Fibroblast of lung (primary cell): ENCODE results near the gene RRAGA. TPM values are rescaled to one million over a fixed set of nuclear protein-coding genes. Genes with fewer than 3 reads are reported as not detected.

ENCODE experiments used
- DNase-seq, 2 donors: peaks; one replicate each; pipeline versions ENCODE4 v3.0.0 to v3.0.0-alpha.2; 2010; ENCODE audit warnings: low read depth in 2 of 2
- H2AFZ ChIP-seq: 2 replicates; pipeline ENCODE4 v1.5.1; 2012; ENCODE audit warnings: low read length, control low read depth, inconsistent platforms
- H3K27ac ChIP-seq: 2 replicates; pipeline ENCODE4 v1.5.1; 2011; ENCODE audit warnings: low read length, control low read depth; ENCODE audit not compliant: insufficient read depth
- H3K27me3 ChIP-seq: 2 replicates; pipeline ENCODE4 v1.5.1; 2011; ENCODE audit warnings: mild to moderate bottlenecking, low read length; ENCODE audit not compliant: control insufficient read depth, insufficient read depth
- H3K36me3 ChIP-seq: 2 replicates; pipeline ENCODE4 v1.5.1; 2011; ENCODE audit warnings: low read length; ENCODE audit not compliant: control insufficient read depth, insufficient read depth
- H3K4me1 ChIP-seq: 2 replicates; pipeline ENCODE4 v1.5.1; 2011; ENCODE audit warnings: low read length; ENCODE audit not compliant: control insufficient read depth, insufficient read depth; ENCODE audit errors: extremely low read depth
- H3K4me2 ChIP-seq: 2 replicates; pipeline ENCODE4 v1.5.1; 2011; ENCODE audit warnings: low read length, control low read depth; ENCODE audit not compliant: insufficient read depth; ENCODE audit errors: extremely low read depth
- H3K4me3 ChIP-seq, 4 experiments: fragments of 200-600 bp in 1 of 4; sonication (generic) in 1 of 4; replicated peaks in 1 of 4; 2 replicates each; pipeline ENCODE4 v1.5.1; 2011 to 2016; ENCODE audit warnings: low read length in 4 of 4, low read depth in 3 of 4, mild to moderate bottlenecking in 3 of 4, control low read depth in 2 of 4, inconsistent platforms in 1 of 4, mixed read lengths in 1 of 4; ENCODE audit not compliant: insufficient read depth in 1 of 4; ENCODE audit errors: control extremely low read depth in 1 of 4
- H3K79me2 ChIP-seq: 2 replicates; pipeline ENCODE4 v1.5.1; 2012; ENCODE audit warnings: mild to moderate bottlenecking, low read length, inconsistent platforms; ENCODE audit not compliant: control insufficient read depth, insufficient read depth
- H3K9ac ChIP-seq: 2 replicates; pipeline ENCODE4 v1.5.1; 2011; ENCODE audit warnings: mild to moderate bottlenecking, low read length, control low read depth; ENCODE audit not compliant: insufficient read depth
- H3K9me3 ChIP-seq: 2 replicates; pipeline ENCODE4 v1.5.1; 2012; ENCODE audit warnings: low read depth, low read length; ENCODE audit not compliant: control insufficient read depth, insufficient read depth
- H4K20me1 ChIP-seq: 2 replicates; pipeline ENCODE4 v1.5.1; 2011; ENCODE audit warnings: low read length; ENCODE audit not compliant: control insufficient read depth, insufficient read depth; ENCODE audit errors: extremely low read depth
- EZH2 ChIP-seq: IDR thresholded peaks from 2 replicates; pipeline ENCODE4 v1.5.1; 2012; ENCODE audit warnings: low read length, control low read depth, mild to moderate bottlenecking; ENCODE audit errors: missing control alignments
- polyA plus RNA-seq, 2 donors: library from polyadenylated mRNA; depleted of rRNA in 1 of 2; stranded (reverse) in 1 of 2; unstranded in 1 of 2; fragments of >200 nt; gene quantifications; 2 replicates each; pipeline ENCODE4 v1.2.1, GENCODE V29; 2011 to 2012; ENCODE audit warnings: missing spikeins in 1 of 2
- total RNA-seq: library from RNA; depleted of rRNA; stranded (reverse); fragments of >200 nt; gene quantifications from 2 replicates; pipeline ENCODE4 v1.2.1, GENCODE V29; 2014
- TF ChIP-seq, protein P1 (sequence below), 2 donors: IDR thresholded peaks in 1 of 2; conservative IDR thresholded peaks in 1 of 2; 1 replicate in 1 of 2; 2 replicates in 1 of 2; pipeline ENCODE4 v1.5.1; 2011 to 2012; ENCODE audit warnings: low read length in 2 of 2, control low read depth in 1 of 2, inconsistent platforms in 1 of 2, low read depth in 1 of 2, mild to moderate bottlenecking in 1 of 2

RRAGA gene
- total and polyA plus RNA-seq, 2 donors (not counting 1 experiment from before 2014, with no cell fraction given) = 62.9 to 186 TPM

GRCh38 chr9:19027825-19028224 lies 21.4 kb upstream of the RRAGA start:
- no peaks in the 10 kb centered on the region for H3K79me2 ChIP-seq
- H4K20me1 ChIP-seq = no peaks in the 10 kb centered on the region
- H3K27me3 ChIP-seq = peaks cover 4% of the 10 kb centered on the region
- no peak overlapping the region for H3K4me3 ChIP-seq
- no peaks in the 10 kb centered on the region for H3K9me3 ChIP-seq
- no peak overlapping the region for H3K9ac ChIP-seq
- TF ChIP-seq, protein P1, sequence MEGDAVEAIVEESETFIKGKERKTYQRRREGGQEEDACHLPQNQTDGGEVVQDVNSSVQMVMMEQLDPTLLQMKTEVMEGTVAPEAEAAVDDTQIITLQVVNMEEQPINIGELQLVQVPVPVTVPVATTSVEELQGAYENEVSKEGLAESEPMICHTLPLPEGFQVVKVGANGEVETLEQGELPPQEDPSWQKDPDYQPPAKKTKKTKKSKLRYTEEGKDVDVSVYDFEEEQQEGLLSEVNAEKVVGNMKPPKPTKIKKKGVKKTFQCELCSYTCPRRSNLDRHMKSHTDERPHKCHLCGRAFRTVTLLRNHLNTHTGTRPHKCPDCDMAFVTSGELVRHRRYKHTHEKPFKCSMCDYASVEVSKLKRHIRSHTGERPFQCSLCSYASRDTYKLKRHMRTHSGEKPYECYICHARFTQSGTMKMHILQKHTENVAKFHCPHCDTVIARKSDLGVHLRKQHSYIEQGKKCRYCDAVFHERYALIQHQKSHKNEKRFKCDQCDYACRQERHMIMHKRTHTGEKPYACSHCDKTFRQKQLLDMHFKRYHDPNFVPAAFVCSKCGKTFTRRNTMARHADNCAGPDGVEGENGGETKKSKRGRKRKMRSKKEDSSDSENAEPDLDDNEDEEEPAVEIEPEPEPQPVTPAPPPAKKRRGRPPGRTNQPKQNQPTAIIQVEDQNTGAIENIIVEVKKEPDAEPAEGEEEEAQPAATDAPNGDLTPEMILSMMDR (conservative IDR thresholded peaks at IDR 0.05 in 1 of 2, IDR thresholded peaks at IDR 0.05 in 1 of 2; ENCODE audit: low read depth in 1 of 2, low read length in 2 of 2) = no peak
- no peak for TF ChIP-seq EZH2
- no peaks in the 10 kb centered on the region for H3K4me1 ChIP-seq
- no peak for DNase-seq
- H2AFZ ChIP-seq = no peak overlapping the region
- H3K36me3 ChIP-seq = no peaks in the 10 kb centered on the region
- no peak overlapping the region for H3K4me2 ChIP-seq
- H3K27ac ChIP-seq = no peak overlapping the region

DNA sequence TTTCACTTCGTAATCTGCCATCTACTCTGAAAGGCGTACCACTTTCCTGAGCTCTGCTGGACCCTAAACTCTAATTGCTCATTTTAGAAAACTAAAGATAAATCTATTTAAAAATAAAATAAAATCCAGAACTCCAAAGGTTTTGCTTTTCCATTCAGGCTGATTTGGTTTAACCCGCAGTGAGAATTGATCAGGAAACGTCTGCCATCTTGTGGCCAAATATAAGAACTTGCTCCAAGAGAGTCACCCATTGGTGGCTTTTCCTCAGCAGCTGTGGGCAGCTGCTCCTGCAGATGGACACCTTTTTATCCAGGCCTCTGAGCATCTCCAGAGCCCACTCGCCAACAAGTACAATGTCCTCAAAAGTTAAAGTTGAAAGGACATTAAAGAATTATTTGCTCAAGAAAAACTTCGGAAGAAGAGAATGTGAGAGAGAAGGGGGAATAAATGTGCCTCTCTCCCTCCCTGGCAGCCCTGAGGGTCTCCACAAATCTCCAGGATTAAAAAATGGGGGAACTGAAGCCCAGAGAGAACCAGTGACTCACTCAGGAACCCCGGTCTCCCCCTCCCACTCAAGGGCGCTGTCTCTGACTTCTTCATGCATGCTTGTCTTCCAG lies 20.3 kb upstream of the RRAGA start:
- Histone ChIP-seq H3K4me1 (no peaks in the 10 kb centered on the region), H3K36me3 (no peaks in the 10 kb centered on the region), H3K4me3 (peak overlapping the region in 1 of 4 experiments; percentile 18), H2AFZ (no peak overlapping the region), H3K9ac (no peak overlapping the region), H4K20me1 (no peaks in the 10 kb centered on the region), H3K9me3 (no peaks in the 10 kb centered on the region), H3K4me2 (no peak overlapping the region), H3K27ac (no peak overlapping the region), H3K27me3 (no peaks in the 10 kb centered on the region), H3K79me2 (no peaks in the 10 kb centered on the region)
- TF ChIP-seq, protein P1 (conservative IDR thresholded peaks at IDR 0.05 in 1 of 2, IDR thresholded peaks at IDR 0.05 in 1 of 2; ENCODE audit: low read depth in 1 of 2, low read length in 2 of 2) = peak; percentile 67 to 70
- TF ChIP-seq EZH2 = no peak
- peak; percentile 54 to 83 for DNase-seq

DNA sequence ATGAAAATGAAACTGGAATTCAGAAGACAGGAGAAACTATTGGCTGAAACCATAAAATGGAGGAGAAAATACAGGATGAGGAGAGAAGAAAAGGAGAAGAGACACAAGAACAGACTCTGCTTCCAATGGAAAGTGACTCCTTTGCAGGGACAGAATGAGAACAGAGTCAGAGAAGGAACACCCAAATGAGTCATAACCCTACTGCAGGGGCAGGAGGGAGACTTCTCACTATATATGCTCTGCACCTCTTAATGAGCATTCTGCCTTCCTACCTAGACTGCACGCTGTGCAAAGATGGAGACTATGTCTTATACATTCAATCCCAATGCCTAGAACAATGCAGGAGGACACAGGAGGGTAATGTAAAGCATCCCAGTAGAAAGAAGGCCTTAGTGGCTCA lies 18.3 kb upstream of the RRAGA start:
- Histone ChIP-seq H2AFZ (no peak overlapping the region), H3K79me2 (no peaks in the 10 kb centered on the region), H3K9me3 (no peaks in the 10 kb centered on the region), H3K4me1 (no peaks in the 10 kb centered on the region), H3K4me3 (no peak overlapping the region), H3K27me3 (peaks cover 3% of the 10 kb centered on the region), H3K27ac (no peak overlapping the region), H3K9ac (no peak overlapping the region), H4K20me1 (no peaks in the 10 kb centered on the region), H3K4me2 (no peak overlapping the region), H3K36me3 (no peaks in the 10 kb centered on the region)
- DNase-seq = peak in 1 of 2 donors; percentile 7
- TF ChIP-seq EZH2 = no peak
- TF ChIP-seq, protein P1 (conservative IDR thresholded peaks at IDR 0.05 in 1 of 2, IDR thresholded peaks at IDR 0.05 in 1 of 2; ENCODE audit: low read depth in 1 of 2, low read length in 2 of 2) = no peak
